Aortic smooth muscle cell (primary cell): ENCODE data around the gene PKDCC. TPM values are rescaled to one million over a fixed set of nuclear protein-coding genes. Genes with fewer than 3 reads are reported as not detected.

Experiments
- total RNA-seq: library from RNA; depleted of rRNA; stranded (reverse); fragments of >200 nt; gene quantifications from 2 replicates; pipeline ENCODE4 v1.2.3, GENCODE V29; 2014

Gene PKDCC
- 31.7 and 35.9 TPM in 2 replicates for total RNA-seq

GRCh38 chr2:42047488-42048298, at the start of gene PKDCC:
Gene PKDCC, plus strand, starts transcription at chr2:42048021. Its CDS starts 179 bp downstream, at chr2:42048200.

Other genes with a start within 250 kb of the PKDCC start
- gene EML4, start 121.3 kb downstream of the PKDCC start, total RNA-seq, result 35.8 and 47.6 TPM in 2 replicates